Peyer's patch (tissue), 4 donors: ENCODE data around the gene WASL.

Experiments
- CTCF ChIP-seq, 6 experiments: fragments of 450-650 bp in 4 of 6; fragments of 200-600 bp in 2 of 6; sonication (generic) in 1 of 6; IDR thresholded peaks; one replicate each; pipeline ENCODE4 v1.5.1; 2017 to 2019; ENCODE audit warnings: antibody characterized with exemption in 6 of 6, mild to moderate bottlenecking in 3 of 6, moderate library complexity in 1 of 6
- POLR2A ChIP-seq, 2 donors: fragments of 450-650 bp; IDR thresholded peaks; one replicate each; pipeline ENCODE4 v1.5.1; 2017; ENCODE audit warnings: antibody characterized with exemption in 2 of 2, mild to moderate bottlenecking in 2 of 2, moderate library complexity in 2 of 2

DNA sequence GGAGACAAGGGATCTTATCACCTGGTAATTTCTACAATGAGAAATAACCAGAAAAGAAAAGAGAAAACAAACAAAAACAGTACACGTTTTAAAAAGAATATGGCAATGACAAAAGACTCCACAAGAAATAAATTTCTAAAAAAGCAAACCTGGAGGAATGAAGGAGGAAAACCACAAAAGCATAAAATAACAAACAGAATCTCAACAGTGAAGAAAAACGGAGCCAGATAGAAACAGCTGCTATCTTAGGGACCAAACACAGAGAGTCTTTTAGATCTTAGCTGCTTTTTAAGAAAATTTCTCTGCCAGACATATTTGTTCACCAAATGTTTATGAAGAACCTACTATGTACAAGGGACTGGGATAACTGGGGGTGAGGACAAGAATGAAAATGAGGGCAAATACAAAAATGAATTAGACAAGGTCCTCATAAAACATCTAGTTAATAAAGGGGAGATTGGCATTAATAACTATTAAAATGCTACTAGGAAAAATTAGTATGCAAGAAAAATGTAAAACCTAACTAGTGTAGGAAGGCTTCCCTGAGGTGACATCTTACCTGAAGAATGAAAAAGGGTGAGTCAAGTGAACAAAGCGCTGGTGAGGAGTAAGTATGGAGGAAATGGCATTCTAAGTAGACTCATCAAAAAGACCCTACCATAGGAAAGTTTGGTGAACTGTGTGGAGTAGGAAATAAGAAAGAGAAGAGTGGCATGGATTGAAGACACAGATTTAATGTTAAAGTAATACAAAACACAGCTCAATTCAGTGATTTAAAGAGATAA lies 34.3 kb downstream of the WASL start:
- no peak for TF ChIP-seq CTCF (IDR thresholded peaks at IDR 0.05)
- no peak for TF ChIP-seq POLR2A (IDR thresholded peaks at IDR 0.05)
